C4-2B (cell line): Measurements from ENCODE around the gene CIT.

Source experiments
- H3K27ac ChIP-seq: fragments of 450-650 bp; 2 replicates; pipeline ENCODE4 v1.5.1; 2017
- ZFX ChIP-seq: fragments of 450-650 bp; IDR thresholded peaks from 2 replicates; pipeline ENCODE4 v1.6.1; 2017
- TF ChIP-seq, protein P1 (sequence below): fragments of 450-650 bp; conservative IDR thresholded peaks from 2 replicates; pipeline ENCODE4 v1.5.1; 2017; ENCODE audit warnings: mild to moderate bottlenecking

Gene CIT

GRCh38 chr12:119762619-119763018 is 114.5 kb downstream of the CIT start:
- no peak overlapping the region for H3K27ac ChIP-seq
- TF ChIP-seq ZFX: no peak
- TF ChIP-seq, protein P1, sequence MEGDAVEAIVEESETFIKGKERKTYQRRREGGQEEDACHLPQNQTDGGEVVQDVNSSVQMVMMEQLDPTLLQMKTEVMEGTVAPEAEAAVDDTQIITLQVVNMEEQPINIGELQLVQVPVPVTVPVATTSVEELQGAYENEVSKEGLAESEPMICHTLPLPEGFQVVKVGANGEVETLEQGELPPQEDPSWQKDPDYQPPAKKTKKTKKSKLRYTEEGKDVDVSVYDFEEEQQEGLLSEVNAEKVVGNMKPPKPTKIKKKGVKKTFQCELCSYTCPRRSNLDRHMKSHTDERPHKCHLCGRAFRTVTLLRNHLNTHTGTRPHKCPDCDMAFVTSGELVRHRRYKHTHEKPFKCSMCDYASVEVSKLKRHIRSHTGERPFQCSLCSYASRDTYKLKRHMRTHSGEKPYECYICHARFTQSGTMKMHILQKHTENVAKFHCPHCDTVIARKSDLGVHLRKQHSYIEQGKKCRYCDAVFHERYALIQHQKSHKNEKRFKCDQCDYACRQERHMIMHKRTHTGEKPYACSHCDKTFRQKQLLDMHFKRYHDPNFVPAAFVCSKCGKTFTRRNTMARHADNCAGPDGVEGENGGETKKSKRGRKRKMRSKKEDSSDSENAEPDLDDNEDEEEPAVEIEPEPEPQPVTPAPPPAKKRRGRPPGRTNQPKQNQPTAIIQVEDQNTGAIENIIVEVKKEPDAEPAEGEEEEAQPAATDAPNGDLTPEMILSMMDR: no peak

- TF ChIP-seq ZFX: no peak
- TF ChIP-seq, protein P1: no peak
- no peak overlapping the region for H3K27ac ChIP-seq
Measured at GRCh38 chr12:119758722-119759121, 118.4 kb downstream of the CIT start.

DNA sequence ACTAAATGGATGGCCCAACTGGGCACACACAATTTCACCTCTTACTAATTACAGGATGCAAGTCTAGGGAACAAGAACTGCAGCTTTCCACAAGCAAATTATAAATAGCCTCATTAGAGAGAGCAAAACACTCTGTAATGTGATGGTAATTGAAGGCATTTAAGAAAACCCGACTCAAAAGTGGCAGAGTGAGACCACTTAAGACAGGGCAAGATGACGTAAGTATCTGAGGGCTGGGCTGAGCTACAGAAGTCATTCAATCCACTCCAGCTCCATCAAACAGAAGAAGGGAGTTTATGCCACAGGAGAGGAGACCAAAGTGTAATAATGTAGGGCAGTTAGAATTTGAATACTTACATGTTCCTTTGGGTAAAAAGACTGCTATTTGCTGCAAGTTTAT is 118.9 kb downstream of the CIT start:
- TF ChIP-seq, protein P1: no peak
- no peak for TF ChIP-seq ZFX
- no peak overlapping the region for H3K27ac ChIP-seq

- TF ChIP-seq, protein P1: no peak
- TF ChIP-seq ZFX: no peak
- H3K27ac ChIP-seq: no peak overlapping the region
Measured at GRCh38 chr12:119751961-119752360, 125.2 kb downstream of the CIT start.

DNA sequence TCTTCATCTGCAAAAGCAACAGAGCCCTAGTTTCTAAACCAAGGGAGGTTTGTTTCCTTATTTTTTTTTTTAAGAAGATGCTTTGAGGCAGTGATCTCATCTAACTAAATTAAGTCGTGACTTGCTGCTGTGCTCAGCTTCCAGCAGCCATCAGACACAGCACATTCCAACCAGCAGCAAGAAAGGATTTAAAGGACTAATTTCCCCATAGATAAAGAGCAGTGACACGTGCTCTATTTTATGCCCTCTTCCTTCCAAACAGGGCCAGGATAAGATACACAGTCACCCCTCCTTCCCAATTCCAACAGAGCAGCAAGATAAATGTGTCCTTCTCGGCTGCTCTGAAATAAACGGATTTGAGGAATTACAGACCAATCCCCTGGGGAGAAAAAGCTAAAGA is 127.5 kb downstream of the CIT start:
- no peak overlapping the region for H3K27ac ChIP-seq
- no peak for TF ChIP-seq ZFX
- TF ChIP-seq, protein P1: no peak

DNA sequence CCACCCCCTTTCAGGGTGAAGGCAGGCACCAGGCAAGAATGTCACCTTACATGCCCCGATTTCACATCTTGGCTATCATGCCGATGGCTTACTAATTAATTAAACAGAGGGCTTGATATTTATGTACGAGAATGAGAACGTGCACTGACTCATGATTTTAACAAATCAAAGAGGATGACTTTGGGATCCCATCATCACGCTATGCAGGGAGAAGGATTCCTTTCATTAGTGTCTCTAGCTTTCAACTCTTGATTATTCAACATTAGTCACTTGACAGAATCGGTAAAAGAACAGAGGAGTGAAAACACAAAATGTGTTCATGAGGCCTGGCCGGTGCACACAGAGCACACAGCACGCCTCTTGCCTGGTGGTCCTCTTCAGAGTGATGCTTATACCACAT is 128.6 kb downstream of the CIT start:
- H3K27ac ChIP-seq: no peak overlapping the region
- TF ChIP-seq ZFX: no peak

GRCh38 chr12:119746169-119746568 is 131.0 kb downstream of the CIT start:
- H3K27ac ChIP-seq: no peak overlapping the region
- TF ChIP-seq ZFX: no peak
- TF ChIP-seq, protein P1: no peak

DNA sequence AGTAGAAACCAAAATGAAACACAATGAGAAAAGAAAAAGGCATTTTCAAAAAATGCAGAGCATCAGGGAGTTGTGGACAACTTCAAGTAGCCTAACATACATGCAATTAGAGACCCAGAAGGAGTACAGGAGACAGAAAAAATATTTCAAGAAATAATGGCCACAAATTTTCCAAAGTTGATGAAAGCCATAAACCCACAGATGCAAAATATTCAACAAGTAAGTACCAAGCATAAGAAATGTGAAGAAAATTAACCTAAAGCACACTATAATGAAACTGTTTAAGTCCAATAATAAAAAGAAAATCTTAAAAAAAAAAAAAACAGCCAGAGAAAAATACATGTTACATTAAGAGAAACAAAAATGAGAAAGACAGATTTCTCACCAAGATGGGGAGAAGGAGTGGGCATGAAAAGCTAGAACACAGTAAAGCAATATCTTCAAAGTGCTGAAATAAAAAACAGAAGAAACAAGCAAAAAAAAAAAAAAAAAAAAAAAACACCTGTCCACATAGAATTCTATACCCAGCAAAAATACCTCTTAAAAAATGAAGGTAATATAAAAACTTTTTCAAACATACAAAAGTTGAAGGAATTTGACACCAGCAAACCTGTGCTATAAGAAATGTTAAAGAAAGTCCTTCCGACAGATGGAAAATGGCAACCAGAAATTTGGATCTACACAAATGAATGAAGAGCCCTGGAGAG is 132.1 kb downstream of the CIT start:
- no peak overlapping the region for H3K27ac ChIP-seq
- no peak for TF ChIP-seq ZFX
- TF ChIP-seq, protein P1: no peak
